Subcutaneous abdominal adipose tissue (tissue), 5 donors: Measurements from ENCODE around the gene CEACAM6.

Experiments used
- H3K27ac ChIP-seq: one replicate; pipeline ENCODE4 v1.7.0; 2013; ENCODE audit warnings: low read depth, mild to moderate bottlenecking, inconsistent platforms, low read length, moderate library complexity
- H3K27me3 ChIP-seq, 5 donors: one replicate each; pipeline ENCODE4 v1.7.0; 2013; ENCODE audit warnings: low read length in 5 of 5, inconsistent platforms in 1 of 5; ENCODE audit not compliant: control insufficient read depth in 5 of 5, insufficient read depth in 4 of 5
- H3K36me3 ChIP-seq, 5 donors: one replicate each; pipeline ENCODE4 v1.7.0; 2013; ENCODE audit warnings: low read length in 5 of 5; ENCODE audit not compliant: control insufficient read depth in 5 of 5, insufficient read depth in 5 of 5
- H3K4me1 ChIP-seq, 5 donors: one replicate each; pipeline ENCODE4 v1.7.0; 2013; ENCODE audit warnings: low read length in 5 of 5, mild to moderate bottlenecking in 3 of 5, moderate library complexity in 1 of 5; ENCODE audit not compliant: control insufficient read depth in 5 of 5, insufficient read depth in 5 of 5
- H3K4me3 ChIP-seq, 5 donors: one replicate each; pipeline ENCODE4 v1.7.0; 2013; ENCODE audit warnings: low read length in 5 of 5, low read depth in 1 of 5
- H3K9ac ChIP-seq, 5 donors: one replicate each; pipeline ENCODE4 v1.7.0; 2013; ENCODE audit warnings: low read length in 5 of 5, mild to moderate bottlenecking in 4 of 5, moderate library complexity in 3 of 5
- H3K9me3 ChIP-seq, 5 donors: one replicate each; pipeline ENCODE4 v1.7.0; 2013; ENCODE audit warnings: low read length in 5 of 5; ENCODE audit not compliant: control insufficient read depth in 5 of 5
- donor health status: healthy.
- donor health status: healthy.
- donor health status: healthy.
- donor health status: healthy.
- donor health status: healthy.

Gene CEACAM6

DNA sequence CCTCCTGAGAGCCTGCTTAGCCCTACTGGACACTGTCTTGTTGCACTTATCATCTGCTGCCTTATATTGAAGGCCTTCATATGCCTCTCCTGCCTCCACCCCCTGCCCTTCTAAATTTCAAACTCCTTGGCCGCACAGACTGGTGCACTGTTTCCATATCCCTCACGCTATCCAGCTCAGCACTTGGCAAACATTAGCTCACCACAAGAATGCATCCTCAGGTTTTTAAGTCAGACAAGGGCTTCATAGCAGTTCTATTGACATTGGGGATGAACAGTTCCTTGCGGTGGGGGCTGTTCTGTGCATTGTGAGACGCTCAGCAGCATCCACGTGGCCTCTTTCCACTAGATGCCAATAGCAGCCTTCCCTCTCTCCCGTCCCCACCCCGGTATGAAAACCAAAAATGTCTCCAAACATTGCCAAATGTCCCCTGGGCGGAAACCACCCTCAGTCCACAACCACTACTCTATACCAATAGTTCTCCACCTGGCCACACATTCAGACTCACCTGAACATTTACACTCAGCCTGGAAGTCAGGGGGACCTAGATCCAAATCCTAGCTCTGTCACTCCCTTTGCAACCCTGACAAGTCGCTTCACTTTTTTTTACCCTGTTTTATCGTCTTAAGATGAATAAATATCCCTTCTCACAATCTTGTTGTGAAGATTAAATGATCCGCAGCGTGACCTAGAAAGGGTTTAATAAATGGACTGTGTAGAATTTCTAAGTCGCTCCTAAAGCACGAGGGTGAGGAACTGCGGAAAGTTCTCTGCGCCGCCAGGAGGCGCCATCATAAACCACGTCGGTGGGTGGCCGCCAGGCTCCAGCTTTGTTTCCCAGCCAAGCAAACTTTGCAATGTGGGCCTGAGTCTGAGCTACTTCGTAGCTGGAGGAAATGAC is 37.4 kb downstream of the CEACAM6 start:
- Histone ChIP-seq H3K27ac (no peak overlapping the region), H3K4me1 (peaks cover 0 to 6% (median 0%) of the 10 kb centered on the region in 5 donors), H3K9me3 (no peaks in the 10 kb centered on the region), H3K36me3 (no peaks in the 10 kb centered on the region), H3K27me3 (peaks cover 0 to 18% (median 7%) of the 10 kb centered on the region in 5 donors), H3K4me3 (no peak overlapping the region), H3K9ac (no peak overlapping the region)

DNA sequence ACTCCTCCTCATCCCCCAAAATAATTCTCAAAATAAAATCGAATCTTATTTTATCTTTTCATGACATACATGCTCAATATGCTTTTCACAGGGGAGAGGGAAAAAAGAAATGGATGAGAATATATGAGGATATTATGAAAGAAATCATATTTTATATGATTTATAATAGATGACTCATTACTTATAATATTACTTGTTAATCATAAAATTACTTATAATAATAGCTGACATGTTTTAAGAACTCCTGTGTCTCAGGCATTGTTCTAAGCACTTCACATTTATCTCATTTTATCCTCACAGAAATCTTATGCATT is 38.0 kb downstream of the CEACAM6 start:
- H3K27me3 ChIP-seq, result peaks cover 0 to 19% (median 7%) of the 10 kb centered on the region in 5 donors

DNA sequence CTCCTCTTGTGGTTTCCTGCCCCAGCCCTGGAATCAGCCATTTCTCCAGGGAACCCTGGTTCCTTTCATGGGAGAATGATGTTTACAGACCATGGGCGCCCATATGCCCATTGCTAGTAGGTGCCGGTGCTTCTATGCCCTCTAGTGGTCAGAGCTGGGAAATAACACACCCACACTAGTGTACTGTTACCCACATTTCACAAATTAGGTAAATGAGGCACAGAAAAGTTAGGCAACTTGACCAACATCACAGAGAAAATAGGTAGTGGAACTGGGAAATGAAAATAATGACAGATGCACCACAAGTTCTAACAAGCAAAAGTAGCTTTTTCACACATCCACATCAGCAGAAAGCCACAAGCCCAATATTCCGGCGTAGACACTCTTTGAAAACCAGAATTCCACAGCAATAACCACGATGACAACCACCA is 39.7 kb downstream of the CEACAM6 start:
- no peaks in the 10 kb centered on the region for H3K36me3 ChIP-seq
- H3K9me3 ChIP-seq, result no peaks in the 10 kb centered on the region
- H3K27me3 ChIP-seq, result peaks cover 0 to 20% (median 4%) of the 10 kb centered on the region in 5 donors
- no peak overlapping the region for H3K4me3 ChIP-seq
- no peak overlapping the region for H3K27ac ChIP-seq
- peaks cover 0 to 6% (median 0%) of the 10 kb centered on the region in 5 donors for H3K4me1 ChIP-seq
- H3K9ac ChIP-seq, result no peak overlapping the region

More for the DNA sequence above, 38.0 kb downstream of the CEACAM6 start:
- H3K27ac ChIP-seq, result no peak overlapping the region
- H3K4me3 ChIP-seq, result no peak overlapping the region
- H3K9ac ChIP-seq, result no peak overlapping the region
- no peaks in the 10 kb centered on the region for H3K36me3 ChIP-seq
- H3K4me1 ChIP-seq, result peaks cover 0 to 6% (median 0%) of the 10 kb centered on the region in 5 donors
- no peaks in the 10 kb centered on the region for H3K9me3 ChIP-seq

DNA sequence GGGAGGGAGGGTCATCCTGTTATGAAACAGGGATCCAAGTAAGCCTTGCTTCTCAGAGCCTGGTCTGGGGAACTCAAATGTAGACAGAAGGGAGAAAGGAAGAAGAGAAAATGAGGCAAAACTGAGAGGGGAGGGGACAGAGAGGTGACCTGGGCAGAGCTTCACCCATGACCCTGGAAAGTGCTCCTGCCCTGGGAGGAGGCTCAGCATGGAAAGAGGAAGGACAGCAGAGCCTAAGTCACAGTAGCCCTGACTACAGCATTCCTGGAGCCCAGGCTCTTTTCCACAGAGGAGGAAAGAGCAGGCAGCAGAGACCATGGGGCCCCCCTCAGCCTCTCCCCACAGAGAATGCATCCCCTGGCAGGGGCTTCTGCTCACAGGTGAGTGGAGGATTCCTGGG is 41.0 kb downstream of the CEACAM6 start, which contains the start of gene CEACAM3:
Gene CEACAM3, plus strand, starts transcription at position 226 of the 400 bp plus-strand sequence. Its CDS starts 91 bp downstream, at position 317.
- Histone ChIP-seq H3K9ac (no peak within 1 kb of the TSS), H3K27ac (no peak within 1 kb of the TSS), H3K36me3 (no peaks in the 10 kb centered on the region), H3K9me3 (peaks cover 0 to 4% (median 0%) of the 10 kb centered on the region in 5 donors), H3K4me3 (no peak within 1 kb of the TSS), H3K27me3 (peaks cover 0 to 20% (median 4%) of the 10 kb centered on the region in 5 donors), H3K4me1 (peaks cover 0 to 6% (median 0%) of the 10 kb centered on the region in 5 donors)

DNA sequence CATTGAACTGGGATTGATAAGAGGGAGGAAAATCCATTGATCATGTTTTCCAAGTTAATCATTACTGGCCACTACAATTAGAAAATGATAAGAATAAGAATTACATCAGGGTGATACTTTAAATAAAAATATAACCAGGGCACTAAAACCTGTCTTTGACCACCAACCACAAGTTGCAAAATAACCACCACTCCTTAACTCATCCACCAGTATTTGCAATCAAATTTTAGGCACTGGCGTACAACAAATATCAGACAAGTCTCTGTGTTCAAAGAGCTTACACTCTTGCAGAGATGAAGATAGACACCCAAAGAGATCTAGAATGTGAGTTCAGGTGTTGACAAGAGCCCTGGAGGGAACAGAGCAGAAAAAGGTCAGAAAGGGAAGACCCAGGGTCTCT is 41.6 kb downstream of the CEACAM6 start:
- no peaks in the 10 kb centered on the region for H3K36me3 ChIP-seq
- no peak overlapping the region for H3K27ac ChIP-seq
- peaks cover 0 to 20% (median 4%) of the 10 kb centered on the region in 5 donors for H3K27me3 ChIP-seq
- no peak overlapping the region for H3K4me3 ChIP-seq
- peaks cover 0 to 9% (median 0%) of the 10 kb centered on the region in 5 donors for H3K4me1 ChIP-seq
- H3K9ac ChIP-seq, result no peak overlapping the region
- peaks cover 0 to 7% (median 0%) of the 10 kb centered on the region in 5 donors for H3K9me3 ChIP-seq

DNA sequence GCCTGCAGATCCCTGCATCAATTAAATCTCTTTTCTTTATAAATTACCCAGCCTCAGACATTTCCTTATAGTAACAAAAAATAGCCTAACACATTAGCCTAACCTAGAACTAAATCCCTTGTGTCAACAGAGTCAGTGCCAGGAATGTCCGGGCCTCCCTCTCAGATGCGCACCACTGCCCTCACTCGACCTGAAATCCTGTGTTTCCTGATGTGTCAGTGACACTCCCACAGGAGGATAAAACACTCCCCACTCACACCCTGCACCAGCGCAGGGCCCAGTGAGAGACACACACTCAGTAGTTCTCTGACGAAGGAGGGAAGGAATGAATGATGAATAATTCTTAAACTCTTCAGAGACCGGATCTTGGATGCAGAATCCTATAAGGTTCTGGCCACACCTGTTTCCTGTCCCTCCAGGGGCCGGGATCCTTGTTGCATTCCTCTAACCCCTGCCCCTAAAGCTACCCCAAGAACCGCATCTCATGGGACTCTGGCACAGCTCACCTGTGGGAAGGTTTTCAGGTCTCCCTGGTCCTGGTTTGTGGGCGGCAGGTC is 44.2 kb downstream of the CEACAM6 start:
- Histone ChIP-seq H3K27me3 (peaks cover 0 to 12% (median 3%) of the 10 kb centered on the region in 5 donors), H3K27ac (no peak overlapping the region), H3K4me3 (no peak overlapping the region), H3K36me3 (no peaks in the 10 kb centered on the region), H3K9me3 (peaks cover 0 to 7% (median 0%) of the 10 kb centered on the region in 5 donors), H3K4me1 (peaks cover 0 to 14% (median 0%) of the 10 kb centered on the region in 5 donors), H3K9ac (no peak overlapping the region)

DNA sequence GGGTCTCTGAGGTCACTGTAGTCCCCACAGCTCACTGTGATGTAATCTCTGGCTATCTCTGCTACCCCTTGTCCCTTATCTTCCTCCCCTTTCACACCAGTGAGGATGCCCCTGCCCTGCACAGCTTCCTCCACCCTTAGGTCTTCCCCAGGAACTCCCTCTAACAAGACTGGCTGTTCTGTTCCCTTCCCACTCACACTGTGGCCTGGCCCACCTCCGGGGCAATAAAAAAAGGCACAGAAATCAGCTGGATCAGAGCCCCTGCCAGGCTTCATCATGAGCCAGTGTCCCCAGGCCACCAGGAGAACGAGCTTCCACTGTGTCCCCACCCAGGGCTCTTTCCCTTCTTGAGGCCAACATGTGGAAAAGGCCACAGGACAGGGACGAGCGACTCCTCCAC is 45.7 kb downstream of the CEACAM6 start:
- H3K4me1 ChIP-seq, result peaks cover 0 to 13% (median 0%) of the 10 kb centered on the region in 5 donors
- no peaks in the 10 kb centered on the region for H3K36me3 ChIP-seq
- peaks cover 0 to 7% (median 0%) of the 10 kb centered on the region in 5 donors for H3K9me3 ChIP-seq
- no peak overlapping the region for H3K27ac ChIP-seq
- peaks cover 0 to 11% (median 3%) of the 10 kb centered on the region in 5 donors for H3K27me3 ChIP-seq
- H3K4me3 ChIP-seq, result no peak overlapping the region
- no peak overlapping the region for H3K9ac ChIP-seq

DNA sequence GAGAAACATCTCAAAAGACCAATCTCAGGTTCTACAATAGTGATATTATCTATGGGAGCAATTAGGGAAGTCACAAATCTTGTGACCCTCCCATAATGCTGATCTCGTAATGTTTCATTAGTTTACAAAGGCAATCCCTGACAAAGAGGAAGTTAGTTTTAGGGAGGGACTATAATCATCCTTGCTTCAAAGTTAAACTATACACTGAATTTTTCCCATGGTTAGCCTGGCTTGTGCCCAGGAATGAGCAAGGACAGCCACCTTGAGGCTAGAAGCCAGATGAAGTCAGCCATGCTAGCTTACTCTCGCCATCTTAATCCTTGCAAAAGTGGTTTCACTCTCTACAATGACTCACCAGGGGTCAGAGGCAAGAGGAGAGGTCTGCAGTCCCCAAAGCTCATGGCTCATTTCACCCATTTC is 46.5 kb downstream of the CEACAM6 start:
- H3K4me3 ChIP-seq, result peak overlapping the region in 1 of 5 donors; percentile 43
- H3K27me3 ChIP-seq, result peaks cover 0 to 5% (median 3%) of the 10 kb centered on the region in 5 donors
- peaks cover 0 to 12% (median 0%) of the 10 kb centered on the region in 5 donors for H3K4me1 ChIP-seq
- H3K9me3 ChIP-seq, result peaks cover 0 to 7% (median 0%) of the 10 kb centered on the region in 5 donors
- H3K9ac ChIP-seq, result no peak overlapping the region
- no peaks in the 10 kb centered on the region for H3K36me3 ChIP-seq
- no peak overlapping the region for H3K27ac ChIP-seq

DNA sequence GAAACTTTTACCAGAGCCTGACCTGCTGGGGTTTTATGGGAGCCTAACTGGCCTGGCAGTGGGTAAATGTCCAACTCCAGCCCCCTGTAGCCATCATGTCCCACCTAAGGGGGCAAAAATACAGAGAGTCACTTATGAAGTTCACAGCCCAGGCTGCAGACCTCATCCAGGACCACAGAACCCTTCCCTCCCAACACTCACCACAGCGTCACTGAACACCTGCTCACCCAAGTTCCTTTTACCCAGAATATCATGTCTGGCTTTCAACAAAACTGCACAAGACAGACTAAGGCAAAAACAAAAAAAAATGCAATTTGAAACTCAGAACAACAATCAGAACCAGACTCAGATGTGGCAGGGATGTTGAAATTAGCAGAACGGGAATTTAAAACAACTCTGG is 47.4 kb downstream of the CEACAM6 start:
- H3K4me1 ChIP-seq, result peaks cover 0 to 12% (median 0%) of the 10 kb centered on the region in 5 donors
- H3K4me3 ChIP-seq, result no peak overlapping the region
- no peak overlapping the region for H3K9ac ChIP-seq
- no peak overlapping the region for H3K27ac ChIP-seq
- peaks cover 0 to 9% (median 5%) of the 10 kb centered on the region in 5 donors for H3K27me3 ChIP-seq
- no peaks in the 10 kb centered on the region for H3K36me3 ChIP-seq
- peaks cover 0 to 7% (median 0%) of the 10 kb centered on the region in 5 donors for H3K9me3 ChIP-seq

DNA sequence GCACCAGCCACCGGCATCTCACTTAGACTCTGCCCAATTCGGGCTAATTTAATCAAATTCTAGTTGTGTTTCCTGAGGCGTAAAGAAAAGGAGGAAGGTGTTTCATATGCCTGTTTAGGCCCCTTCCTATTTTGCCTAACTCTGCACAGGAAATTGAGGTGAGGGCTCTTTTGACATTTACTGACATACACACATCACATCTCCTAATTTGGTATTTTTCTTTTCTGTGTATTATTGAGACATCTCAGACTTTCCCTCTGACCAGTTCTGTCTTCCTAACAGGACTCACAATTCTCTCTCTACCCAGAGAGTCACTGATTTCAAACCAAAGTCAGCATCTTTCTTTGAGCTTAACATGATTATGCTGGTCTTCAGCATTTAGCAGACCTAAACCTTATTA is 49.0 kb downstream of the CEACAM6 start:
- peaks cover 0 to 16% (median 4%) of the 10 kb centered on the region in 5 donors for H3K4me1 ChIP-seq
- no peak overlapping the region for H3K4me3 ChIP-seq
- peaks cover 0 to 7% (median 0%) of the 10 kb centered on the region in 5 donors for H3K9me3 ChIP-seq
- no peak overlapping the region for H3K9ac ChIP-seq
- H3K27ac ChIP-seq, result no peak overlapping the region
- H3K27me3 ChIP-seq, result peaks cover 2 to 12% (median 7%) of the 10 kb centered on the region in 5 donors
- H3K36me3 ChIP-seq, result no peaks in the 10 kb centered on the region
